ENCODE results near the gene PRRX2. TPM values are rescaled to one million over a fixed set of nuclear protein-coding genes. Genes with fewer than 3 reads are reported as not detected.
A peak's percentile ranks its signal among the peaks of the same experiment; 100 is the strongest.

PRRX2 gene
- total and polyA plus RNA-seq, 2 of the 4 experiments (the other 2 are of a cell fraction) = 12.7 to 35.5 TPM

GRCh38 chr9:129629251-129629820, 36.1 kb upstream of the PRRX2 start:
- no peaks in the 10 kb centered on the region for H3K27me3 ChIP-seq (ENCODE audit: control insufficient read depth, insufficient read depth, low read length)
- peak overlapping the region; percentile 45 for H2AFZ ChIP-seq (replicated peaks; ENCODE audit: low read length, poor library complexity)
- H3K4me3 ChIP-seq (ENCODE audit: insufficient read depth, low read depth, low read length) = no peak overlapping the region
- peak overlapping the region; percentile 21; the same call in 1 of the 2 replicates for H3K4me2 ChIP-seq (ENCODE audit: low read depth, low read length)
- peak overlapping the region; percentile 41 for H3K23ac ChIP-seq (ENCODE audit: low read depth, low read length)
- POLR2A ChIA-PET (ENCODE audit: unreplicated experiment) = no interaction called here
- H3K9me1 ChIP-seq (ENCODE audit: insufficient read depth, low read length) = peaks cover 41% of the 10 kb centered on the region
- in situ Hi-C loops (cut with MboI; ENCODE audit: low sequenced_read_pairs) = no loop called here
- DNase-seq (no peak), ATAC-seq (ENCODE audit: low read depth) (no peak)
- no peaks in the 10 kb centered on the region for H3K9me3 ChIP-seq (ENCODE audit: control insufficient read depth, insufficient read depth, low read length)
- no peak overlapping the region for H3K18ac ChIP-seq (ENCODE audit: low read depth, low read length)
- H2BK15ac ChIP-seq (ENCODE audit: low read depth, low read length) = no peak overlapping the region
- H3K56ac ChIP-seq (ENCODE audit: extremely low read depth, insufficient read depth, low read length) = no peak overlapping the region
- CTCF ChIA-PET = interaction anchor here (1.0 kb wide), 1 partner anchor 120 kb away, joined by 3 read pairs; no protein-coding TSS in a partner anchor
- intact Hi-C loops (cut with micrococcal nuclease) = no loop called here
- H2BK120ac ChIP-seq (ENCODE audit: low read depth, low read length) = peak overlapping the region; percentile 90
- H3K9ac ChIP-seq (ENCODE audit: low read depth, low read length) = no peak overlapping the region
- peak overlapping the region in 1 of 2 experiments; percentile 63; a peak in 1 of 4 replicates for H4K8ac ChIP-seq (ENCODE audit: low read depth in 2 of 2, low read length in 2 of 2)
- H3K4ac ChIP-seq (ENCODE audit: low read depth, low read length) = peak overlapping the region; percentile 80
- no peak overlapping the region for H2BK20ac ChIP-seq (ENCODE audit: low read depth, low read length)
- H3K27ac ChIP-seq (ENCODE audit: insufficient read depth, low read length) = peak overlapping the region; percentile 78; the same call in 1 of the 2 replicates
- WGBS, 2 experiments (ENCODE audit: extremely low coverage in 2 of 2, insufficient read length in 1 of 2) = 100% methylated on average over 1 of the region's 8 CpGs; no CpG with 5 or more reads in 1 of the 2 experiments
- no peak overlapping the region for H4K91ac ChIP-seq (ENCODE audit: insufficient read depth, low read depth, low read length)
- H3K4me1 ChIP-seq (ENCODE audit: control insufficient read depth, insufficient read depth, low read length) = peaks cover 40% of the 10 kb centered on the region
- no peak for TF ChIP-seq USF2 (IDR thresholded peaks at IDR 0.05; ENCODE audit: low read depth, low read length)
- no peak for TF ChIP-seq SMC3 (IDR thresholded peaks at IDR 0.05; ENCODE audit: low read depth, low read length)
- no peak for TF ChIP-seq ELK1 (IDR thresholded peaks at IDR 0.05; ENCODE audit: borderline replicate concordance, low read depth, low read length)
- no peak for TF ChIP-seq MXI1 (IDR thresholded peaks at IDR 0.05; ENCODE audit: borderline replicate concordance, low read depth, low read length)
- TF ChIP-seq POLR2A (IDR thresholded peaks at IDR 0.05; ENCODE audit: low read depth, low read length) = no peak
- TF ChIP-seq MAFK (IDR thresholded peaks at IDR 0.05; ENCODE audit: low read depth, low read length) = no peak
- TF ChIP-seq FOS (IDR thresholded peaks at IDR 0.05; ENCODE audit: low read depth, low read length) = no peak
- no peak for TF ChIP-seq RCOR1 (IDR thresholded peaks at IDR 0.05; ENCODE audit: insufficient replicate concordance, low read length)
- no peak for TF ChIP-seq BHLHE40 (IDR thresholded peaks at IDR 0.05; ENCODE audit: low read depth, low read length)
- TF ChIP-seq CHD1 (IDR thresholded peaks at IDR 0.05; ENCODE audit: low read depth, low read length) = no peak
- no peak for TF ChIP-seq RFX5 (IDR thresholded peaks at IDR 0.05; ENCODE audit: low read depth, low read length)
- TF ChIP-seq RAD21 (IDR thresholded peaks at IDR 0.05; ENCODE audit: low read length) = no peak
- TF ChIP-seq CTCF (conservative IDR thresholded peaks at IDR 0.05; ENCODE audit: low read depth, low read length) = no peak
- no peak for TF ChIP-seq MAZ (IDR thresholded peaks at IDR 0.05; ENCODE audit: borderline replicate concordance, low read depth, low read length)
- TF ChIP-seq CEBPB (IDR thresholded peaks at IDR 0.05; ENCODE audit: low read depth, low read length) = no peak
- no peak for TF ChIP-seq NFE2L2 (IDR thresholded peaks at IDR 0.05; ENCODE audit: low read depth, low read length)
- H4K5ac ChIP-seq (ENCODE audit: low read depth, low read length) = no peak overlapping the region
- H4K20me1 ChIP-seq (ENCODE audit: insufficient read depth, low read length) = peaks cover 77% of the 10 kb centered on the region
- no peak overlapping the region for H2AK9ac ChIP-seq (replicated peaks; ENCODE audit: low read depth, low read length, poor library complexity)
- BruUV-seq (replicated peaks) = no TSS peak
- peak overlapping the region; percentile 69; the same call in 1 of the 2 replicates for H2AK5ac ChIP-seq (ENCODE audit: low read depth, low read length)
- H2BK5ac ChIP-seq (ENCODE audit: low read depth, low read length, poor library complexity, severe bottlenecking) = peak overlapping the region; percentile 38
- H3K14ac ChIP-seq (replicated peaks; ENCODE audit: low read depth, low read length) = peak overlapping the region; percentile 26; the same call in 1 of the 2 replicates
- H3K36me3 ChIP-seq (ENCODE audit: control insufficient read depth, insufficient read depth, low read length) = peaks cover 27% of the 10 kb centered on the region
- dilution Hi-C loops (cut with HindIII; ENCODE audit: low sequenced_read_pairs, unreplicated experiment) = no loop called here
- peaks cover 11 to 74% of the 10 kb centered on the region in 2 experiments; a peak in 3 of 4 replicates for H3K79me1 ChIP-seq (ENCODE audit: low read depth in 1 of 2, low read length in 2 of 2)

Data from IMR-90 (cell line).